Keratinocyte (primary cell): Measurements from ENCODE around the gene AK1.

Experiments used
- CTCF ChIP-seq, 3 experiments: IDR thresholded peaks in 1 of 3; conservative IDR thresholded peaks in 1 of 3; optimal IDR thresholded peaks in 1 of 3; 2 replicates in 2 of 3; 3 replicates in 1 of 3; pipeline versions ENCODE3 to v1.5.1; 2011; ENCODE audit warnings: low read length in 3 of 3, mild to moderate bottlenecking in 3 of 3, moderate library complexity in 2 of 3, control low read depth in 1 of 3, inconsistent platforms in 1 of 3; ENCODE audit not compliant: insufficient read depth in 2 of 3; ENCODE audit errors: extremely low read depth in 1 of 3
- EZH2 ChIP-seq: IDR thresholded peaks from one replicate; pipeline ENCODE4 v1.6.1; 2012; ENCODE audit warnings: inconsistent platforms, mild to moderate bottlenecking, low read length, moderate library complexity

- no peak for TF ChIP-seq CTCF (optimal IDR thresholded peaks at IDR 0.05 in 1 of 3, IDR thresholded peaks at IDR 0.05 in 1 of 3, conservative IDR thresholded peaks at IDR 0.05 in 1 of 3; ENCODE audit: extremely low read depth in 1 of 3, insufficient read depth in 2 of 3, low read length in 3 of 3)
- no peak for TF ChIP-seq EZH2
Measured at GRCh38 chr9:127905004-127905728, 27.7 kb upstream of the AK1 start.
